ENCODE results near the gene RPTOR.

- TF ChIP-seq, protein P1, sequence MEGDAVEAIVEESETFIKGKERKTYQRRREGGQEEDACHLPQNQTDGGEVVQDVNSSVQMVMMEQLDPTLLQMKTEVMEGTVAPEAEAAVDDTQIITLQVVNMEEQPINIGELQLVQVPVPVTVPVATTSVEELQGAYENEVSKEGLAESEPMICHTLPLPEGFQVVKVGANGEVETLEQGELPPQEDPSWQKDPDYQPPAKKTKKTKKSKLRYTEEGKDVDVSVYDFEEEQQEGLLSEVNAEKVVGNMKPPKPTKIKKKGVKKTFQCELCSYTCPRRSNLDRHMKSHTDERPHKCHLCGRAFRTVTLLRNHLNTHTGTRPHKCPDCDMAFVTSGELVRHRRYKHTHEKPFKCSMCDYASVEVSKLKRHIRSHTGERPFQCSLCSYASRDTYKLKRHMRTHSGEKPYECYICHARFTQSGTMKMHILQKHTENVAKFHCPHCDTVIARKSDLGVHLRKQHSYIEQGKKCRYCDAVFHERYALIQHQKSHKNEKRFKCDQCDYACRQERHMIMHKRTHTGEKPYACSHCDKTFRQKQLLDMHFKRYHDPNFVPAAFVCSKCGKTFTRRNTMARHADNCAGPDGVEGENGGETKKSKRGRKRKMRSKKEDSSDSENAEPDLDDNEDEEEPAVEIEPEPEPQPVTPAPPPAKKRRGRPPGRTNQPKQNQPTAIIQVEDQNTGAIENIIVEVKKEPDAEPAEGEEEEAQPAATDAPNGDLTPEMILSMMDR (IDR thresholded peaks at IDR 0.05; ENCODE audit: insufficient read depth, low read length), result no peak
- TF ChIP-seq GABPA (IDR thresholded peaks at IDR 0.05; ENCODE audit: low read depth) (no peak), POLR2AphosphoS5 (IDR thresholded peaks at IDR 0.05; ENCODE audit: low read depth) (no peak)
Observed at GRCh38 chr17:80528536-80528935, 16.1 kb upstream of the RPTOR start.
